ENCODE results near the gene SH2D4B.

SH2D4B gene

DNA sequence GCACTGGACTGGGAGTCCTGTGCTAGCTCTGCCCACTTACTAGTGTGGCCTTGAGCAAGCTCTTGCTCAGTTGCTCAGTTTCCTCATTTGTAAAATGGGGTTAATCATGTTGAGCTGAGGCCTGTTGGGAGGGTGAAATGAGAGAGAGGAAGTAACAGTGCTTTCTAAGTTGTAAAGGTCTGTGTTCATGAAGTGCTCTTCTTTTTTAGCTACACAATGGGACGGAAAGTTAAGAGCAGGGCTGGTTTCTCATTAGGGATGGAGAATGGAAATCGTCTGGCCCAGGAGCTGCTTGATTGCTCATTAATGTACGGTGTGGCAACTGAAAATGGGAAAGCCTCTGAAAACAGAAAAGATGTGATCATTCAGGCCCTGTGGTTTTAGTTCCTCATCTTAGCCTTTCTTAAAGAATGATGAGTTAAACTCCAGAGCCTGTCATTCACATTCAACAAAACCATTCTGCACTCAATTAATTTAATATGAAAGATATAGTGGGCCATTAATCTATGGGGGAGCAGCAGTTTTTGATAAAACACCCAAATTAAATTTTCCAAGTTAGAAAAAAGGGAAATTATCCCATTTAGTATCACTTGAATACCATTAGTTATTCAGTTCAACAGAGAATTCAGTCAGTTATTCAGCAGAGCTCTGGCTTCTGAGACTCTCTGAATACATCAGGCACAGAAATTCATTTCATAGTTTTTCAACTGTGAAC lies 60.5 kb downstream of the SH2D4B start:
- DNase-seq, result no peak

DNA sequence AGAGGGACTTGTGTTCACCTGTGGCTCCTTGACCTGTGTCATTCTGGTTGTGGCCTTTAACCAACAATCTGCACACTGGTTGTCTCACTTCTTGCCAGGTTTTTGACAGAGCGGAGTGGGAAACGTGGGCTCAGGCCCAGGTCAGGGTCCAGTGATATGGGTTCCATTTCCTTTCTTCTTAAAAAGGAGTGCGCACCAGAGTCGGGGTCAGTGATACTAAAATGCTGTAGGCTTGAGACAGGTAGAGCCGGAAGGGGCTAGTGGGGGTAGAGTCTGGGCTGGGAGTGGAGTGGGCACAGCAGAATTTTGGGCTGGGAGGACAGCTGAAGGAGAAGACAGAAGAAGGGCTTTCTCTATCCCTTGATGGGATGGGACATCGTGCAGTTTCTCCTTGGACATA lies 61.2 kb downstream of the SH2D4B start:
- no peak for DNase-seq

DNA sequence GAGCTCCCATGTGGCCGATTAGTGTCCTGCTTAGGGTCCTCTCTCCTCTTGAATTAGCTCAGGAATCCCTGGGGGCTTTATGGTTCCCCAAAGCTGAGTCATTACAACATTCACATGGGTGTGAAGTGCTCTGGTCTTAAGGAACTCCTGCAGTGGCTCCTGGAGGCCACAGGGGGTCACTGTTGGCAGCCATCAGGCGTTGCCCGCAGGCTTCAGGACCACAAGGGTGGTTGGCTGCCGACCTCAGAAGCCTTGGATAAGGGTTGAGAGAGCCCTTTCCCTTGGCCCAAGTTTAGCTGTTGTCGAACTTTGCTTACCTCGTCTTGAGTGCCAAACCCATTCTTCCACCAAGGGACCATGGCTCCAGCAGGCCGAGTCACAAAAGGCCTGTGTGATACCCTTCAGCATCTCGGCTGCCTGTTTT lies 61.7 kb downstream of the SH2D4B start:
- DNase-seq, result no peak

DNA sequence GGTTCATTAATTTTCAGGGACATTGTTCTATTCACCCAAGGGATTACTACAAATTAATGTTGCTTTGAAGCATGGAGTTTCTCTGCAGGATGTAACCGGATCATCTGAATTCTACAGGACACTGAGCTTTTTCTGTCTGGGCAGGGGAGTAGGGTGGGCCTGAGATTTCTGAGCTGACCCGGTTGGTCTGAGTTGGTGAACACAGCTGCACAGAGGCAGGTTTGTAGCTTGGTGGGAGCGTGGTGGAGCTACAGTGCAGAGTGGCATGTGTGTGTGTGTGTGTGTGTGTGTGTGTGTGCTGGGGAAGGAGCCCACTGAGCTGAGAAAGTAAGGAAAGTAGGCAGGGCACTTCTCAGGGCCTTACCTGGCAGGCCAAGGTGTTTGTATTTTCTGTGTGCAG lies 62.6 kb downstream of the SH2D4B start:
- DNase-seq, result no peak

DNA sequence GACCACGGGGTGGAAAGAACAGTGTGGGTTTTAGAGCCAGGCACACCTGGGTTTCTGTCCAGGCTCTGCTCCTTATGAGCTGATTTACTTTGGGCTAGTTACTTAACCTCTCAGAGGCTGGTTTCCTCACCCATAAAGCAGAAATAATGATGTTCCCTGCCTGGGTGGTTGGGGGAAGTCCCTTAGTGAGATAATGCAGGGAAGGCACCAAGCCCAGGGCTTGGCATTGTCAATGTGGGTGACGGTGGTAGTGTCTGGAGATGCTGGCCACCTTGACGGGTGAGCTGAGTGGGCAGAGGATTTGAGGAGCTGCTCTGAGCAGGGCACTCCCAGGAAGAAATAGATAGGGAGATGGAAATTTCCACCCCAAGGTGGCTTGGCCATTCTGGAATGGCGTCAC lies 65.2 kb downstream of the SH2D4B start:
- DNase-seq, result no peak

DNA sequence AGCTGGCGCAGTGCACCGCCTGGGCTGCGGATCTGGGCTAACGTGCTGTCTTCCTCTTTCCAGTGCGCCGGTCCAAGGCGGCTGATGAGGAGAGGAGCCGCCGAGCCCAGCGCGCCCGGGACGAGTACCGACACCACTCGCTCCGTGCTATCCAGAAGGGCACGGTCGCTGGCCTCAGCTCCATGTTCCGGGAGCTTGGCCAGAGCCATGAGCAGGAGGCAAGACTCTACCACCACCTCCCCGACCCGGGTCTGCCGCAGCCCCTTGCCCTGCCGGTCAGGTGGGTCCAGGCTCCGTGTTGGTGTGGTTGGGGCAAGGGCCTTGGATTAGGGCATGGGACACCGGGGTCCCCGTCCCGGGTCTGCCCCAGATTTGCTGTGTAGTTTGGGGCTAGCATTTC lies 65.8 kb downstream of the SH2D4B start:
- no peak for DNase-seq

DNA sequence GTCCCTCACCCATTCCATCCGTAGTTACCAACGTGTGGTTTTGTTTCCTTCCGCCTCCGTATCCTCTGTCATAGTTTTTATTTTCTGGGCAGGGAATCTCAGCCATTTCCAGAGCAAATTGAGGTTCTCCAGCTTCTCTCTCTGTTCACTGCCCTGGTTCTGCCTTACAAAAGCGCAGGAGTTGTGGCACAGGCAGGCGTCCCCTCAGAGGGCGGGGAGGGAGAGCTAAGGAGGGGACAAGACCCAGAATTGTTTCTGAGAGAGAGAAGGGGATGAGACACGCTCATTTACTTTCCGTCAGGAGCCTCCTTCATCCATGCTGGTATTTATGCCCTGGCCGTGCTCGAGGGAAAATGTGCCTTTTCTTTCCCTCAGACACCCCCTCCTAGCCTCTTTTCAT lies 71.0 kb downstream of the SH2D4B start:
- DNase-seq, result no peak

DNA sequence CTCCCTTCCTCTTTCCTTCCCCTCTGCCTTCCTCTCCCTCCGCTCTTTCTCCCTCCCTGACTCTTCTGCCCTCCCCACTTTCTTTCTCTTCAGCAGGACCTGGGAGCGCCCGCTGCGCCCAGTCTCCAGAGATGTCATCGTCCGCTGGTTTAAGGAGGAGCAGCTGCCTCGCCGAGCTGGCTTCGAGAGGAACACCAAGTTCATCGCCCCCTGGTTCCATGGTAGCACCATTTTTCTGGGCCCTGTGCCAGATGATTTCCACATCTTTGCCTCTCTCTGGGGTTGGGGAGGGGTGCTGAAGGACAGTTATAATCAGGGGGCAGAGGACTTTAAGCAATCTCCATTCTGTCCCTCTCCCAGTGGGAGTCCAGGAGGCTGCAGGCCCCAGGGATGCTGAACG lies 71.6 kb downstream of the SH2D4B start:
- no peak for DNase-seq

DNA sequence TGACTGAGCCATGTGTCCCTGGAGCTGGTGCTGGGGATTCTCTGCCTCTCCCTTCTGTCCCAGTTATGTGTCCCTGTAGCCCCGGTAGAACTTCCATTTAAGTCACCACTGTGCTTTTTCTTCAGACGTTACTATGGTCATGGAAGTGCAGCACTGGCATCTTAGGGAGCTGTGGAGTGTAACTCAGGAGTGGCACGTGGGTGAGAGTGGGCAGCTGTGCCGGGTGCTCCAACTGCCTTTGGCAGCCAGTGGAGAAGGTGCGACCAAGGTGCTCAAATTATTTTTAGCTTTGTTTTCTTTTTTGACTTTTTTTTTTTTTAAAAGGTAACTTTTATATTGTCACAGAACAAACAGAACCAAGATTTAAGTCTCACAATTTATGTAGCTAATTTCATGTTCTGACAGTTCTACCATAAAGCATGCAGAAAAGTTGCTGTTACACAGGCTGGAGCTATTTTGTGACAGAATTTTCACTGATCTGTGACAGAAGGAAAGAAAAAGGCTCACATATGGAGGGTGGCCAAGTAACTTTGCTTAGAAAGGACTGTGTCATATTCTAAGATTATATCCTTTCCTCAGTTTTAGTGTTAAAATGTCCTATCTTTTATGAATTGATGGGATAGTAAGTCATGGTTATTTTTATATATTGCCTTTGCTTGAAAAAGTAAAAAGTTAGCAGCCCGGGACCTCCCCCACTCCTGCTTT lies 73.9 kb downstream of the SH2D4B start:
- DNase-seq, result no peak

DNA sequence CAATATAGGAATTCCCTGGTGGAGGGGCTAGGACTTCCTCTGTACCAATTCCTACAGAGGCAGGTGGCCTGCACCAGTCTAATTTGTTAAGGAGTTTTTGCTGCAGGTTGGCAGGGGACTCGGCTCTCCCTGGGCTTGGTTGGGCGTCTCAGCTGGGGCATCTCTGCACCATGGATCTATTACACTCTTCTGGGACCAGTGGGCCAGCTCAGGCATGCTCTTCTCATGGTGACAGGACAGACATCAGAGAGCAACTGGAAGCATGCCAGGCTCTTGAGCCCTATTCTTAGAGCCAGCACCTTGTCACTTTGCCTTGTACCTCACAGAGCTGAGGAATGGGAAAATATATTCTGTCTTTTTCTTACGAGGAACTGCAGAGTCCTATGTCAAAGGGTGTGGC lies 74.6 kb downstream of the SH2D4B start:
- DNase-seq, result no peak

DNA sequence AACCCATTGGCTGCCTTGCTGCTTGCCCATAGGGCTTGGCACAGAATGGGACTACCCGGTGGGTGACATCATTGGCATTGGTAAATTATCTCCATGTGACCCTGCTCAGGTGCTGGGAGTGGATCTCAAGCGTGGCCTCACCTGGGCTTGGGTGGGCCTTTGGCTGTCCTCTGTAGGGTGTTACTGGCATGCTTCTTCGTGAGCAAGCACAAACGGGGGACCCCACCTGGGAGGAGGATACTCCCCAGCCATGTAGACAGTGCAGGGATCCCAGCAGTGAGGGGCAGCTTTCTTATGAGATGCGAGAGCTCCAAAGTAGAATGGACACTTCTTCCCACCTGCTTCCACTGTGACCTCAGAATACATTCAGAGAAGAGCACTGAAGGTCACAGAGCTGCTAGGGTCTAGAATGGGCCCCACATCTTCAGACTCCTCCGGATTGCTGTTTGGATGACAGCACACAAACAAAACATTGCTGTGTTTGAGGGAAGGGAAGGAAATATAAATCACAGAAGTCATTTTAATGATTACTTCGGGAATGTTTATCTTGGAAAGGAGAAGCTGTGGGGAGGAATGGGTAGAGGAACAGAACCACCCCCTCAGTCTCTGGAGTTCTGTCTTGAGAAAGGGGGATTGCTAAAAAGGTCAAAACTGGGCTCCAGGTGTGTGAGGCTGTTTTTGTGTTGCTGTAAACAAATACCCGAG lies 75.9 kb downstream of the SH2D4B start:
- DNase-seq, result no peak

DNA sequence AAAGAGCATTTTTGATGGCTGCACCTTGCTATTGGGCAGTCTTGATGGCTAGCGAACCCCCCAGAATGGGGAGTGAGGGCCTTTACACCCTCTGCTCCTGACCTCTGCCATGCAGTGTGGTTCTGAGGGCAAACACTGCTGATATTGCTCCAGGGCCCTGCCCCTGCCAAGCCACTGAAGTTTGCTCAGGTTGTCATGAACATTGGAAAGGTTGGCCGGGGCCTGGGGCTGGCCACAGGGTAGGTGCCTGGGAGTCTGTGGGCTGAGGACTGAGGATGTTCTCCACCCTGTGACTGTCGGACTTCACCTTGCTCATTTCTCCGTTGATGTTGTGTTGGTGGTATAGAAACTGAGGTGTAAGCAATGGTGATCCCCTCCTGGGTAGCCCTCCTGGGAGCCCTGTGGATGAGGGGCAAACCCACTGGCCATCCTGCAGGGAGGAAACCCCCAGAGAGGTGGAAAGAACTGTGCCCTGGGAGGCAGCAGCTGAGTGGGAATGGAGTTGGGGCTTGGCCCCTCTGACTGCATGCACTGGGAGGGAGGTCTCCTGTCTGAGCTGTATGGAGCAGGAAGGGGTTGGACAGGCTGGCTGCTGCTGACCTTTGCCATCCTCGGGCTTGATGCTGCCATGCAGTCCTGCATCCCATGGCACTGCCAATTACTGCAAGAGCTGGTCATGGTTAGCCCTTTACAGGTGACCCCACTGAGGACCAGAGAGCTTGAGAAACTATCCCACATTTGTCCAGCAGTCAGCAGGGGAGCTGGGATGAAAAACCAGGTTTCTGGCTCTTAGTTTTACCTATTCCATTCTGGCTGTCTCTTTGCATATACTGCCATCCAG lies 77.1 kb downstream of the SH2D4B start:
- DNase-seq, result no peak

DNA sequence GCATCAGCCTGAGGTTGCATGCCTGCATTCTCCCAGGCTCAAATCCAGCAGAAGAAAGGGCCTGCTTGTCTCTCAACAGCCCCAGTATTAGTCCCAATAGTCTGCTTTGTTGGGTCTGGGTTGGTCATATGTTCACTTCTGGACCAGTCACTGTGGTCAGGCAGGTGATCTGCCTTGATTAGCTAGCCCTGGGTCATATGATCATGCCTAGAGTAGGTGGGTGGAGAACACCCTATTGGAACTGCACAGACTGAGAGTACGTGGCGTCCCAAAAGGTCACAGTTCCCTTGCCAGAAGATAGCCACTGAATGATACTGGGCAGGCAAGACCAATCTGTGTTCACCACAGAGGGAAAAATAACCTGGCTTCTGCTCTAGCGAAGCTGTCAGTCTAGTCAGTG lies 80.1 kb downstream of the SH2D4B start:
- no peak for DNase-seq

DNA sequence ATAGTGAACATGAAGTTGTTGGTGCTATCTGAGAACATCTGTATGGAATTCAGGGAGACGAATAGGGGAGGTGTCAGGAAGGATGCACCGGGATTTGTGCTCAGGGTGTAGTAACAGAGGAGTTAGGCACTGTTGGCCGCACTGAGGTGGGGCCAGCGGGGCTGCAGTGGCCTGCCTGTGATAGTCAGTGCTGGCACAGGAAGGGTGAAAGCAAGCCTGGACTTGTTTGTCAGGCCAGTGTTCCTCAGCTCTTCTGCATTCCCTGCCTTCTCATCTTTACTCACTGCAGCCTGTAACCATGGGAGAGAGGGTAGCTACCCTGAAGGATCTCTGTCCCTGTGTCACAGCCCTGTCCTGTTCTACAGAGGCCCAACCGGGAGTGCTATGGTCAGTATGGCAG lies 81.3 kb downstream of the SH2D4B start:
- no peak for DNase-seq

DNA sequence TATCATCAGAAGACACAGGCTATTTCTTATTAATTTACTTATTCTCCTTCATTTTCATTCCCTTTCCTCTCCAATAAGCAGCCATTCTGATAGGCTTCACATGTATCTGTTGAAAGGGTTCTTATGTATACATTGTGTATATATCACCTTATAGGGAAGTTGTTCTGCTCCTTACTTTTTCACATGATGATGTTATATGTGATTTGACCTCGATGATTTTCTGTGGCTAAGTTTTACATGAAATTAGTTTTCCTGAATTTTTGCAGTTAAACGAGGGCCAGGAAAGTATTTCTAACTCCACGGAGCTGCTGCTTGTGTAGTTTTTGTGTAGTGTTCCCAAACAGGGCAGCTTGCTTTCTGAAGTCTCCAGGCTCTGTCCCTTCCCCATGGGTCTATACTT lies 84.5 kb downstream of the SH2D4B start:
- no peak for DNase-seq

DNA sequence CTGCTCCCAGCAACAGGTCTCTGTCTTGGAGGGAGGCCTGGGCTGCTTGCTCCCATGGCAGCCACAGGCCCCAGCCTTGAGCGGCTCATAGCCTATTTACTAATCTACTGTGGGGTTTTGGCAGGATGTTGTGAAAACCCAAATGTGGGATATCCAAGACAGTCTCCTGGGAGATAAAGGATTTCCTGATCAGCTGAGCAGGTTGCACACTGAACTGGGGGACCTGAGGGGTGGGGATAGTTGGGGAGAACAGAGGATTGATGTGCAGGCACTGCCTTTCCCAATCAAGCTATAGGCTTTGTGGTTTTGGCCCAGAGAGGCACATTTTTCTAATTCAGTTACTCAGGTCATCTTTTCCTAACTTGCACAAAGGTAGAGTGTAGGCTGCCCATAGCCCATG lies 92.6 kb downstream of the SH2D4B start:
- no peak for DNase-seq

DNA sequence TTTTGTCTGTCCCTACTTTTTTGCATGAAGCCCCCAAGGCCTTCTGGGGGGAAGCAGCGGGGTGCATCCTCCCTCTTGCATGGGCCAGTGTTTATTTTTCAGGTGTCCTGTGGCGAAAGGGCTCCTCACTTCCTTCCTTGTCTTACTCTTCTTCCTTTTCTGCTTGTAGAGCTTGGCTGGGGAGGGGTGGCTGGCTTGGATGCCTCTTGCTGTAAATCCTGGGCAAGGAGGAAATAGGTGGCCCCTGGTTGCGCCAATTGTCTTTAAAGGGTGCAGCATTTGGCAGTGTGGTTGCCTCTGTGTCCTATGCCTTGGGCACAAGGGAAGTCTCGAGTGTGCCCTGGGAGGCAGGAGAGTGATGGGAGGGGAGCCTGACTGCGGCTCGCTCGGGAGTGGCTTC lies 95.0 kb downstream of the SH2D4B start:
- no peak for DNase-seq

DNA sequence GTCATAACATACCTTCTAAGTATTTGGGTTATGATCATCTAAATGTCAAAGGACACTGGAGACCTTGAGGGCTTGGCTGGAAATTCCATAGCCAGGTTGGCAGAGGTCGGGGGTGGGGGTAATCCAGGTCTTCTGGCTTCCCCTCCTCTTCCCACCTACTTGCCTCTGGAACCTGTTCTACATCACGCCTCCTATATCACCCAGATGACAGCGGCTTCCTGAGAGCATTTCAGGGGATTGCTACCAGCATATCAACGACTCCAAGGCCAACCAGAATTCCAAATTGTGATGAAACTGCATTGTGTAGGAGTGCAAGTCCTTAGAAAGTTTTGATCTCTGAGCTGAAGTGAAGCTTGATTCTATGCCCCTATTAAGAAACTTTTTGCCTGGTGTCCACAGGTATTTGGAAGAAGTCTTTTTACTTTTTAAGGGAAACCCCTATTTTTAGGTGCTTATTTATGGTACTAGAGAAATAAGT lies 95.7 kb downstream of the SH2D4B start:
- DNase-seq, result no peak

DNA sequence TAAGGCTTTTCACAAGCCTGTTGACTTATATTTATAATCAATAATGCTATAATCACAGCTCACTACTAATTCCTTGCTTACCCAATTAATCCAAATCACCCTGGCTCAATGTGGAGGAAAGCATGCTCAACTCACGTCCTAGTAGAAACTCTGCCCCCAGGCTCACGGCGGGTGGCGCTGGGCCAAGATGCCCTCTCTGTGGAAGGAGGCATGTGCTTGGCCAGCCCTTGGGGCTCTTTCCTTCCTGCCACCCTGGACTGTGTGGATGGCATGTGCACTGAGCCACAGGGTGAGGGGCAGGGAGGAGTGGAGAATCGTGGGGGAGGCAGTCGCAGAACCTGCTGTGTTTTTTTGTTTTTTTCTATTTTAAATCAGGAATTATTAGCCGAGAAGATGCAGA lies 96.2 kb downstream of the SH2D4B start:
- no peak for DNase-seq

DNA sequence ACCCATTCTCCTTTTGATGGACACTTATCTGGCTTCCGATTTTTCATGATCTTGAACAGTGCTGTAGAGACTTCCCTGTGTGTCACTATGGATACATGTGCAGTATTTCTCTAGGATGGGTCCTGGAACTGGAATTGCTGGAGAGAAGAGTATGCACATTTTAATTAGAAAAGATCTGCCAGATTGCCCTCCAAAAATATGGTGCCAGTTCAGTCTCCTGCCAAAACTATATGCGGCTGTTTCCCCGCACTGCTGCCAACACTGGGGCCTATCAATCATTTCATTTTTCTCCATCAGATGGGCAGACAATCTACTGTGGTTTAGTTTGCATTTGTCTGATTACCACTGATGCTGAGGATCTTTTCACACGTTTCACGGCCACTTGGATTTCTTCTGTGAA lies 105.0 kb downstream of the SH2D4B start:
- no peak for DNase-seq

DNA sequence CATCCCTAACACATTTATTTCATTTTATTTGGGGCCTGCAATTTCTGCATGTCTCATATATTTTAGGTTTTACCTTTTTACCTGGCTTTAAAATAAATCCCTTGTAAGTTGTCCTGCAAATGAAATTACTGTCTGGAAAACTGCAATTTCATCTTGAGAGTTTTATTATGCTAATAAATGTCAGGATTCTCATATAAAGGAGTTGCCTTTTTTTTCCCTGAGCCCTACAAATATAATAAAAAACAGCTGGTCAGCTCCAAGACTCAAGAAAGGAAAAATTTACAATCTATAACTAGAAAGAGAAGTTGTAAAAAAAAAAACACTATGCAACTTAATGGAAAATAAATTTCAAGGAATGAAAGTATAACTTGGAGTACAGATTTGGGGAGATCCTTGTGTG lies 108.7 kb downstream of the SH2D4B start:
- no peak for DNase-seq

DNA sequence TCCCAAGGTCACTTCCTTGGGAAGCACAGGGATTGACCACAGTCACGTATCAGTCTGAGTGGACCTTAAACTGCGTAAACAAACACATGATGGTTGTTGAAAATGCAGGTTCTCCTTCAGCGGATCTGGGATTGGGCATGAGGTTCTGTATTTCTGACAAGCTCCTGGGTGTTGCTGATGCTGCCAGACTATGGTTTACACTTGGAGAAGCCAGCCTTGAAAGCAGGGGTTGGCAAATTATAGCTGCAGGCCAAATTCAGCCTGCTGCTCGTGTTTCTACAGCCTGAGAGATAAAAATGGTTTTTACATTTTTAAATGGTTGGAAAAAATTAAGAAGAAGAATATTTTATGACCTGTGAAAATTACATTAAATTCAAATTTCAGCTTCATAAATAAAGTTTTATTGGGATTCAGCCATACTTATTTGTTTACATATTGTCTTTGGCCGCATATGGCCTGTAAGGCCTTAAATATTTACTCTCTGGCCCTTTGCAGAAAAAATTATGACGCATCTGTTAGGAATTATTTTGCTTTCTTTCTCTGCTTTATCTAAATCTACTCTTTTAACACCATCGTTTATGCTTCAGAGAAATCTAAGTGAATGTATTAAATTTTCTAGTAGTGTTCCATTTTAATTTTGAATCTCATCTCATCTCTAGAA lies 109.6 kb downstream of the SH2D4B start:
- DNase-seq, result no peak

DNA sequence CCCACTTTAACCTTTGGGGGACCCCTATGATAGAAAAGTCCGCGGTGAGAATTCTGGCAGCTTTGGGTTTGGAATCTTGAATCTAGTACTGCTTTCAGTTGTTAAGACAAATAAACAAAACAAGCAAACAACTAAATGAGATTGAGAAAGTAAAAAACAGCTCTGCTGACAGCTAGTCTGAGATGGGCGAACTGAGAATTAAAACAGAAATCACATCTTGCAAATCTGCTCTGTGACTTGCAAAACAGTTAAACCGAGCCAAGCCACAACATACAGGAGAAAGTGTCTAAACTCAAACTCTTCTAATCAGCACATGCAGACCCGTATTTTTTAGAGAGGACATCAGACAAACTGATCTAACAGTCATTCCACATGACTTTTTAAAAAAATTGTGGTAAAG lies 110.4 kb downstream of the SH2D4B start:
- DNase-seq, result no peak

Data from activated gamma-delta T cell treated with Interleukin-2 at 50 U/mL for 16 hours (primary cell).